Liver (tissue), 9 donors: ENCODE data around the gene LDLRAD4. TPM values are rescaled to one million over a fixed set of nuclear protein-coding genes. Genes with fewer than 3 reads are reported as not detected.

Experiments
- DNase-seq: peaks from one replicate; pipeline ENCODE4 v3.0.0-alpha.2; 2017; ENCODE audit warnings: low spot score
- H3K27ac ChIP-seq, 2 donors: one replicate each; pipeline ENCODE4 v1.7.0; 2013; ENCODE audit warnings: inconsistent platforms in 2 of 2, low read length in 2 of 2, control low read depth in 1 of 2, low read depth in 1 of 2, mild to moderate bottlenecking in 1 of 2
- H3K27me3 ChIP-seq, 4 donors: one replicate each; pipeline versions ENCODE4 v1.6.1 to v1.7.0; 2013; ENCODE audit warnings: low read length in 3 of 4, inconsistent platforms in 1 of 4, mild to moderate bottlenecking in 1 of 4, moderate library complexity in 1 of 4; ENCODE audit not compliant: control insufficient read depth in 4 of 4, insufficient read depth in 4 of 4
- H3K36me3 ChIP-seq, 4 donors: one replicate each; pipeline versions ENCODE4 v1.6.1 to v1.7.0; 2013; ENCODE audit warnings: low read length in 3 of 4, mild to moderate bottlenecking in 3 of 4, low read depth in 1 of 4, moderate library complexity in 1 of 4; ENCODE audit not compliant: control insufficient read depth in 4 of 4, insufficient read depth in 3 of 4
- H3K4me1 ChIP-seq, 4 donors: one replicate each; pipeline versions ENCODE4 v1.6.1 to v1.7.0; 2013; ENCODE audit warnings: low read length in 3 of 4, mild to moderate bottlenecking in 3 of 4, moderate library complexity in 1 of 4; ENCODE audit not compliant: control insufficient read depth in 4 of 4, insufficient read depth in 4 of 4
- H3K4me3 ChIP-seq, 3 donors: one replicate each; pipeline versions ENCODE4 v1.6.1 to v1.7.0; 2013; ENCODE audit warnings: low read length in 3 of 3, control low read depth in 1 of 3, low read depth in 1 of 3, mild to moderate bottlenecking in 1 of 3
- H3K9ac ChIP-seq, 2 donors: one replicate each; pipeline ENCODE4 v1.7.0; 2013; ENCODE audit warnings: low read length in 2 of 2, mild to moderate bottlenecking in 2 of 2, moderate library complexity in 2 of 2, control low read depth in 1 of 2, low read depth in 1 of 2
- H3K9me3 ChIP-seq, 4 donors: one replicate each; pipeline versions ENCODE4 v1.6.1 to v1.7.0; 2013; ENCODE audit warnings: low read length in 3 of 4; ENCODE audit not compliant: control insufficient read depth in 4 of 4
- ATF3 ChIP-seq: IDR thresholded peaks from 2 replicates; pipeline ENCODE4 v1.6.1; 2016; ENCODE audit warnings: antibody characterized with exemption
- CTCF ChIP-seq: fragments of 150-350 bp; IDR thresholded peaks from 2 replicates; pipeline ENCODE4 v1.5.1; 2017; ENCODE audit warnings: improper control_type of control experiment, low read depth, low read length; ENCODE audit not compliant: missing input control
- EGR1 ChIP-seq, 2 donors: IDR thresholded peaks; 2 replicates each; pipeline ENCODE4 v1.6.1; 2016 to 2018; ENCODE audit warnings: antibody characterized with exemption in 2 of 2, low read depth in 2 of 2
- FOXA1 ChIP-seq: IDR thresholded peaks from 2 replicates; pipeline ENCODE4 v1.6.1; 2016; ENCODE audit warnings: antibody characterized with exemption
- FOXA2 ChIP-seq: IDR thresholded peaks from 2 replicates; pipeline ENCODE4 v1.6.1; 2016; ENCODE audit warnings: antibody characterized with exemption
- HNF4A ChIP-seq, 2 donors: conservative IDR thresholded peaks; 2 replicates each; pipeline ENCODE4 v1.6.1; 2016; ENCODE audit warnings: antibody characterized with exemption in 2 of 2, mild to moderate bottlenecking in 2 of 2
- HNF4G ChIP-seq: IDR thresholded peaks from 2 replicates; pipeline ENCODE4 v1.6.1; 2016; ENCODE audit warnings: antibody characterized with exemption
- MAX ChIP-seq: IDR thresholded peaks from 2 replicates; pipeline ENCODE4 v1.6.1; 2016; ENCODE audit warnings: antibody characterized with exemption
- REST ChIP-seq: IDR thresholded peaks from 2 replicates; pipeline ENCODE4 v1.6.1; 2016; ENCODE audit warnings: antibody characterized with exemption, mild to moderate bottlenecking
- RXRA ChIP-seq, 2 donors: IDR thresholded peaks; 2 replicates each; pipeline ENCODE4 v1.6.1; 2017 to 2018; ENCODE audit warnings: antibody characterized with exemption in 2 of 2, mild to moderate bottlenecking in 1 of 2
- SP1 ChIP-seq: IDR thresholded peaks from 2 replicates; pipeline ENCODE4 v1.6.1; 2018; ENCODE audit warnings: antibody characterized with exemption, mild to moderate bottlenecking
- YY1 ChIP-seq: IDR thresholded peaks from 2 replicates; pipeline ENCODE4 v1.6.1; 2016; ENCODE audit warnings: antibody characterized with exemption, mild to moderate bottlenecking
- ZBTB33 ChIP-seq: IDR thresholded peaks from 2 replicates; pipeline ENCODE4 v1.6.1; 2016; ENCODE audit warnings: antibody characterized with exemption
- WGBS: extraction: QIAGEN DNeasy Blood & Tissue Kit; methylation state at CpG from one replicate; pipeline ENCODE4 v1.1.7; 2013; 5-methylcytosine and 5-hydroxymethylcytosine counted together
- polyA plus RNA-seq, 2 donors: library from polyadenylated mRNA; stranded (reverse) in 1 of 2; unstranded in 1 of 2; fragments of 200-250 nt in 1 of 2; fragments of >200 nt in 1 of 2; fragmentation: Nextera tagmentation in 1 of 2; extraction: Ambion mirVana in 1 of 2; gene quantifications; one replicate each; pipeline versions ENCODE4 v1.2.1 to v1.2.3, GENCODE V29; 2013 to 2015
- total RNA-seq, 2 donors: library from RNA; depleted of rRNA; stranded (reverse); fragments of >200 nt; gene quantifications; one replicate each; pipeline ENCODE4 v1.2.3, GENCODE V29; 2014
- donor health status: healthy.
- donor health status: healthy.
- donor health status: healthy.
- donor health status: healthy.
- donor health status: healthy.

LDLRAD4 gene
- total and polyA plus RNA-seq, 4 donors = 4.8 to 41.7 (median 12.7) TPM

- no peak overlapping the region for H3K4me3 ChIP-seq
- H3K27ac ChIP-seq = peak overlapping the region in 1 of 2 donors; percentile 43
- H3K9ac ChIP-seq = no peak overlapping the region
- no peak for TF ChIP-seq HNF4G
- no peak for TF ChIP-seq ZBTB33
- TF ChIP-seq YY1 = no peak
- TF ChIP-seq REST = no peak
- no peaks in the 10 kb centered on the region for H3K9me3 ChIP-seq
- H3K36me3 ChIP-seq = no peaks in the 10 kb centered on the region
- no peak for DNase-seq
- peaks cover 0 to 42% (median 24%) of the 10 kb centered on the region in 4 donors for H3K4me1 ChIP-seq
- 95% methylated on average over 19 of the region's 19 CpGs for WGBS
- no peaks in the 10 kb centered on the region for H3K27me3 ChIP-seq
Measured at GRCh38 chr18:13448335-13448795, 229.8 kb downstream of the LDLRAD4 start.

GRCh38 chr18:13449651-13450050 lies 231.1 kb downstream of the LDLRAD4 start:
- H3K27ac ChIP-seq = no peak overlapping the region
- H3K4me1 ChIP-seq = peaks cover 6 to 43% (median 31%) of the 10 kb centered on the region in 4 donors
- WGBS = 98% methylated on average over 9 of the region's 9 CpGs
- no peaks in the 10 kb centered on the region for H3K36me3 ChIP-seq
- H3K4me3 ChIP-seq = no peak overlapping the region
- TF ChIP-seq MAX = no peak
- TF ChIP-seq SP1 = no peak
- TF ChIP-seq HNF4A (conservative IDR thresholded peaks at IDR 0.05) = no peak
- no peak for TF ChIP-seq EGR1 (IDR thresholded peaks at IDR 0.05; ENCODE audit: low read depth in 2 of 2)
- TF ChIP-seq FOXA1 = no peak
- TF ChIP-seq HNF4G = no peak
- no peak for TF ChIP-seq YY1
- no peak for TF ChIP-seq ATF3
- TF ChIP-seq ZBTB33 = no peak
- no peak for TF ChIP-seq FOXA2
- TF ChIP-seq CTCF = no peak
- no peak for TF ChIP-seq RXRA (IDR thresholded peaks at IDR 0.05)
- DNase-seq = no peak
- no peaks in the 10 kb centered on the region for H3K9me3 ChIP-seq
- no peaks in the 10 kb centered on the region for H3K27me3 ChIP-seq
- H3K9ac ChIP-seq = no peak overlapping the region
